K562 (cell line): ENCODE results near the gene PRPSAP1. TPM values are rescaled to one million over a fixed set of nuclear protein-coding genes. Genes with fewer than 3 reads are reported as not detected.

Experiments used
- ATF1 ChIP-seq, 2 experiments: fragments of 450-650 bp in 1 of 2; IDR thresholded peaks; 2 replicates each; pipeline ENCODE4 v1.6.1; 2016; ENCODE audit warnings: missing compliant biosample characterization in 1 of 2, missing genetic modification characterization in 1 of 2
- BMI1 ChIP-seq: fragments of 150-350 bp; IDR thresholded peaks from 2 replicates; pipeline ENCODE4 v1.6.1; 2014; ENCODE audit warnings: low read length
- CBX8 ChIP-seq: fragments of 200-600 bp; sonication (generic); IDR thresholded peaks from 2 replicates; pipeline ENCODE4 v1.6.1; 2012; ENCODE audit warnings: borderline replicate concordance, mixed run types, low read depth, mild to moderate bottlenecking, moderate library complexity, mixed read lengths, low read length, control low read depth, inconsistent platforms; ENCODE audit not compliant: poor library complexity, severe bottlenecking; ENCODE audit errors: extremely low read depth
- DLX4 ChIP-seq: fragments of 250-450 bp; sonication (Bioruptor Pico); IDR thresholded peaks from 2 replicates; pipeline ENCODE4 v1.6.1; 2021; ENCODE audit warnings: mild to moderate bottlenecking
- FOXM1 ChIP-seq, 2 experiments: fragments of 450-650 bp in 1 of 2; sonication (generic) in 1 of 2; formaldehyde crosslinking in 1 of 2; IDR thresholded peaks; 2 replicates each; pipeline versions ENCODE4 v1.6.1 to v1.9.0; 2017 to 2022; ENCODE audit warnings: low read depth in 2 of 2, mild to moderate bottlenecking in 2 of 2, missing genetic modification reagents in 1 of 2, moderate library complexity in 1 of 2
- MLLT1 ChIP-seq, 2 experiments: fragments of 450-650 bp; IDR thresholded peaks; 2 replicates each; pipeline ENCODE4 v1.6.1; 2016
- NELFE ChIP-seq: IDR thresholded peaks from 2 replicates; pipeline ENCODE4 v1.6.1; 2011; ENCODE audit warnings: mild to moderate bottlenecking; ENCODE audit not compliant: insufficient read depth, insufficient read length
- NEUROD1 ChIP-seq: fragments of 150-350 bp; IDR thresholded peaks from 2 replicates; pipeline ENCODE4 v1.6.1; 2014; ENCODE audit warnings: borderline replicate concordance, low read length, low read depth; ENCODE audit not compliant: partially characterized antibody
- NR4A1 ChIP-seq, 2 experiments: fragments of 250-450 bp in 1 of 2; fragments of 450-650 bp in 1 of 2; sonication (Bioruptor Pico) in 1 of 2; IDR thresholded peaks; 2 replicates each; pipeline versions ENCODE4 v1.4.0 to v1.6.1; 2016 to 2020; ENCODE audit warnings: mild to moderate bottlenecking in 2 of 2, missing compliant biosample characterization in 1 of 2, missing genetic modification characterization in 1 of 2, moderate library complexity in 1 of 2
- OTX1 ChIP-seq: fragments of 450-650 bp; formaldehyde crosslinking; IDR thresholded peaks from 2 replicates; pipeline ENCODE4 v1.4.0; 2022; ENCODE audit warnings: mild to moderate bottlenecking
- PHB ChIP-seq: fragments of 250-450 bp; sonication (Bioruptor Pico); IDR thresholded peaks from 2 replicates; pipeline ENCODE4 v1.5.0; 2021
- SMARCE1 ChIP-seq: fragments of 450-650 bp; IDR thresholded peaks from 2 replicates; pipeline ENCODE4 v1.7.1; 2016; ENCODE audit warnings: mild to moderate bottlenecking
- STAG1 ChIP-seq: sonication (generic); formaldehyde crosslinking; IDR thresholded peaks from 2 replicates; pipeline ENCODE4 v1.5.0; 2020; ENCODE audit warnings: missing genetic modification reagents, borderline replicate concordance
- TGIF2 ChIP-seq: sonication (generic); formaldehyde crosslinking; IDR thresholded peaks from 2 replicates; pipeline ENCODE4 v1.8.1; 2022; ENCODE audit warnings: mild to moderate bottlenecking, missing genetic modification reagents, moderate library complexity
- XRCC4 ChIP-seq: IDR thresholded peaks from one replicate; pipeline ENCODE4 v1.6.1; 2011; ENCODE audit not compliant: insufficient read depth, insufficient read length; ENCODE audit errors: extremely low read depth
- YY1 ChIP-seq, 3 experiments: IDR thresholded peaks; 2 replicates each; pipeline ENCODE4 v1.6.1; 2011; ENCODE audit warnings: low read length in 2 of 3, mild to moderate bottlenecking in 2 of 3, moderate library complexity in 2 of 3, borderline replicate concordance in 1 of 3, control low read depth in 1 of 3, low read depth in 1 of 3; ENCODE audit not compliant: insufficient read depth in 3 of 3, insufficient replicate concordance in 2 of 3, control insufficient read depth in 1 of 3, insufficient read length in 1 of 3; ENCODE audit errors: extremely low read depth in 1 of 3
- ZNF184 ChIP-seq: sonication (generic); formaldehyde crosslinking; IDR thresholded peaks from 2 replicates; pipeline ENCODE4 v1.5.0; 2020; ENCODE audit warnings: missing genetic modification reagents
- ZNF212 ChIP-seq: fragments of 450-650 bp; formaldehyde crosslinking; IDR thresholded peaks from 2 replicates; pipeline ENCODE4 v1.4.0; 2020; ENCODE audit warnings: mild to moderate bottlenecking
- ZNF717 ChIP-seq: fragments of 250-450 bp; sonication (Bioruptor Pico); IDR thresholded peaks from 2 replicates; pipeline ENCODE4 v1.5.0; 2021
- polyA plus RNA-seq, 8 experiments: library from polyadenylated mRNA; depleted of rRNA in 4 of 8; stranded (reverse) in 5 of 8; unstranded in 3 of 8; fragments of >200 nt; fragmentation: Nextera tagmentation in 2 of 8; fragmentation: Illumina TruSeq in 1 of 8; extraction: Ambion mirVana in 2 of 8; extraction: Trizol in 1 of 8; gene quantifications; 2 replicates each; pipeline versions ENCODE4 v1.2.1 to v1.2.3, GENCODE V29; 2011 to 2014; ENCODE audit warnings: inconsistent platforms in 1 of 8, missing spikeins in 1 of 8
- total RNA-seq, 7 experiments: library from RNA; depleted of rRNA in 6 of 7; stranded (reverse); fragments of >200 nt in 6 of 7; fragmentation: Illumina TruSeq in 2 of 7; extraction: Trizol in 2 of 7; gene quantifications; 2 replicates each; pipeline versions ENCODE4 v1.2.1 to v1.2.3, GENCODE V29; 2011 to 2021; ENCODE audit warnings: low replicate concordance in 1 of 7
- TF ChIP-seq, protein P1 (sequence below): fragments of 250-450 bp; sonication (Bioruptor Pico); IDR thresholded peaks from 2 replicates; pipeline ENCODE4 v1.5.0; 2020; ENCODE audit warnings: mild to moderate bottlenecking
- TF ChIP-seq, protein P2 (sequence below): IDR thresholded peaks from 2 replicates; pipeline ENCODE4 v1.6.1; 2011; ENCODE audit warnings: borderline replicate concordance, low read depth, mild to moderate bottlenecking, moderate library complexity, low read length; ENCODE audit not compliant: insufficient read depth, poor library complexity, severe bottlenecking

PRPSAP1 gene
- total and polyA plus RNA-seq, 9 of the 15 experiments (the other 6 are each of a cell fraction or from before 2014, with no cell fraction given), result 21.9 to 77.1 (median 40.8) TPM

GRCh38 chr17:76268015-76268749, 85.5 kb downstream of the PRPSAP1 start (continued):
- TF ChIP-seq, protein P1, sequence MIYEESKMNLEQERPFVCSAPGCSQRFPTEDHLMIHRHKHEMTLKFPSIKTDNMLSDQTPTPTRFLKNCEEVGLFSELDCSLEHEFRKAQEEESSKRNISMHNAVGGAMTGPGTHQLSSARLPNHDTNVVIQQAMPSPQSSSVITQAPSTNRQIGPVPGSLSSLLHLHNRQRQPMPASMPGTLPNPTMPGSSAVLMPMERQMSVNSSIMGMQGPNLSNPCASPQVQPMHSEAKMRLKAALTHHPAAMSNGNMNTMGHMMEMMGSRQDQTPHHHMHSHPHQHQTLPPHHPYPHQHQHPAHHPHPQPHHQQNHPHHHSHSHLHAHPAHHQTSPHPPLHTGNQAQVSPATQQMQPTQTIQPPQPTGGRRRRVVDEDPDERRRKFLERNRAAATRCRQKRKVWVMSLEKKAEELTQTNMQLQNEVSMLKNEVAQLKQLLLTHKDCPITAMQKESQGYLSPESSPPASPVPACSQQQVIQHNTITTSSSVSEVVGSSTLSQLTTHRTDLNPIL (CRISPR knock-in tag), result no peak
- TF ChIP-seq OTX1 (CRISPR knock-in tag) (no peak), ZNF717 (CRISPR knock-in tag) (peak; percentile 63; the same call in 1 of the 2 replicates), BMI1 (no peak), SMARCE1 (no peak), NELFE (no peak), NR4A1 (CRISPR knock-in tag; IDR thresholded peaks at IDR 0.05) (no peak), NR4A1 (tag; IDR thresholded peaks at IDR 0.05) (no peak; the same call in 1 of the 2 replicates), ZNF184 (CRISPR knock-in tag) (no peak), MLLT1 (IDR thresholded peaks at IDR 0.05) (no peak; a peak in 2 of 4 replicates), ZNF212 (no peak), FOXM1 (IDR thresholded peaks at IDR 0.05; ENCODE audit: low read depth) (no peak), FOXM1 (CRISPR knock-in tag; IDR thresholded peaks at IDR 0.05; ENCODE audit: low read depth) (no peak), NEUROD1 (no peak), PHB (no peak), XRCC4 (no peak), DLX4 (no peak), STAG1 (CRISPR knock-in tag) (no peak), CBX8 (no peak), TGIF2 (no peak), ATF1 (CRISPR knock-in tag; IDR thresholded peaks at IDR 0.05) (no peak), ATF1 (tag; IDR thresholded peaks at IDR 0.05) (0 out of 2 replicates have a peak, but pooled peaks have one; percentile 9), YY1 (IDR thresholded peaks at IDR 0.05; ENCODE audit: borderline replicate concordance in 1 of 3, control insufficient read depth in 1 of 3, extremely low read depth in 1 of 3, insufficient read depth in 3 of 3, insufficient read length in 1 of 3, insufficient replicate concordance in 2 of 3, low read depth in 1 of 3, low read length in 2 of 3) (peak in 2 of 3 experiments; percentile 48 to 71)
- TF ChIP-seq, protein P2, sequence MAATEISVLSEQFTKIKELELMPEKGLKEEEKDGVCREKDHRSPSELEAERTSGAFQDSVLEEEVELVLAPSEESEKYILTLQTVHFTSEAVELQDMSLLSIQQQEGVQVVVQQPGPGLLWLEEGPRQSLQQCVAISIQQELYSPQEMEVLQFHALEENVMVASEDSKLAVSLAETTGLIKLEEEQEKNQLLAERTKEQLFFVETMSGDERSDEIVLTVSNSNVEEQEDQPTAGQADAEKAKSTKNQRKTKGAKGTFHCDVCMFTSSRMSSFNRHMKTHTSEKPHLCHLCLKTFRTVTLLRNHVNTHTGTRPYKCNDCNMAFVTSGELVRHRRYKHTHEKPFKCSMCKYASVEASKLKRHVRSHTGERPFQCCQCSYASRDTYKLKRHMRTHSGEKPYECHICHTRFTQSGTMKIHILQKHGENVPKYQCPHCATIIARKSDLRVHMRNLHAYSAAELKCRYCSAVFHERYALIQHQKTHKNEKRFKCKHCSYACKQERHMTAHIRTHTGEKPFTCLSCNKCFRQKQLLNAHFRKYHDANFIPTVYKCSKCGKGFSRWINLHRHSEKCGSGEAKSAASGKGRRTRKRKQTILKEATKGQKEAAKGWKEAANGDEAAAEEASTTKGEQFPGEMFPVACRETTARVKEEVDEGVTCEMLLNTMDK, result no peak
